Measurements from ENCODE around the gene FCMR. TPM values are rescaled to one million over a fixed set of nuclear protein-coding genes. Genes with fewer than 3 reads are reported as not detected.

Gene FCMR
- total and polyA plus RNA-seq, 10 donors, result 136 to 269 (median 235) TPM

DNA sequence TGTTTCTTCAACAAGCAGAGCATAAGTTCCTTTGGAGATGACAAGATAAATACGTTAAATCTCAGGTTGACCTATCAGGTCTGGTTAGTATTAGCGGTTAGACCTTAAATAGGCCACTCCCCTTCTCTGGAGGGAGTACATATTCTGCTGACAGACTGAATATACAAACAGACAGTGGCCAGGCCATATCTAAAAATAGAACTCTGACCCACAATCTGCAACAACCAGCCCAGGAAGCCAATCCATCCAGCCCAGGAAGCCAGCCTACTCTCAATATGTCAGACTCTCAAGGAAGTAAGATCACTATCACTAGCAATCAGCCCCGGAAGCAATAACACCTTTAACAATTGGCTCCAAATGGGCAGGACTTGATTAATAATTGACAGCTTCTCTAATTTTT lies 49.6 kb downstream of the FCMR start:
- H3K4me3 ChIP-seq, result no peak overlapping the region
- no peak for DNase-seq
- peaks cover 0 to 24% (median 10%) of the 10 kb centered on the region in 8 donors for H3K9me3 ChIP-seq
- no peaks in the 10 kb centered on the region for H3K36me3 ChIP-seq
- 78 to 96% (median 86%) methylated on average over 3 of the region's 3 CpGs for WGBS, 5 donors
- intact Hi-C loops (cut with DNase I; ENCODE audit: low total_unique reads), result no loop called here
- H3K4me1 ChIP-seq, result no peaks in the 10 kb centered on the region
- no peaks in the 10 kb centered on the region for H3K27me3 ChIP-seq (replicated peaks in 1 of 7)
- no peak for TF ChIP-seq POLR2AphosphoS5 (IDR thresholded peaks at IDR 0.05)
- TF ChIP-seq, protein P1, sequence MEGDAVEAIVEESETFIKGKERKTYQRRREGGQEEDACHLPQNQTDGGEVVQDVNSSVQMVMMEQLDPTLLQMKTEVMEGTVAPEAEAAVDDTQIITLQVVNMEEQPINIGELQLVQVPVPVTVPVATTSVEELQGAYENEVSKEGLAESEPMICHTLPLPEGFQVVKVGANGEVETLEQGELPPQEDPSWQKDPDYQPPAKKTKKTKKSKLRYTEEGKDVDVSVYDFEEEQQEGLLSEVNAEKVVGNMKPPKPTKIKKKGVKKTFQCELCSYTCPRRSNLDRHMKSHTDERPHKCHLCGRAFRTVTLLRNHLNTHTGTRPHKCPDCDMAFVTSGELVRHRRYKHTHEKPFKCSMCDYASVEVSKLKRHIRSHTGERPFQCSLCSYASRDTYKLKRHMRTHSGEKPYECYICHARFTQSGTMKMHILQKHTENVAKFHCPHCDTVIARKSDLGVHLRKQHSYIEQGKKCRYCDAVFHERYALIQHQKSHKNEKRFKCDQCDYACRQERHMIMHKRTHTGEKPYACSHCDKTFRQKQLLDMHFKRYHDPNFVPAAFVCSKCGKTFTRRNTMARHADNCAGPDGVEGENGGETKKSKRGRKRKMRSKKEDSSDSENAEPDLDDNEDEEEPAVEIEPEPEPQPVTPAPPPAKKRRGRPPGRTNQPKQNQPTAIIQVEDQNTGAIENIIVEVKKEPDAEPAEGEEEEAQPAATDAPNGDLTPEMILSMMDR (IDR thresholded peaks at IDR 0.05 in 8 of 11, conservative IDR thresholded peaks at IDR 0.05 in 3 of 11), result no peak
- no peak overlapping the region for H3K27ac ChIP-seq

DNA sequence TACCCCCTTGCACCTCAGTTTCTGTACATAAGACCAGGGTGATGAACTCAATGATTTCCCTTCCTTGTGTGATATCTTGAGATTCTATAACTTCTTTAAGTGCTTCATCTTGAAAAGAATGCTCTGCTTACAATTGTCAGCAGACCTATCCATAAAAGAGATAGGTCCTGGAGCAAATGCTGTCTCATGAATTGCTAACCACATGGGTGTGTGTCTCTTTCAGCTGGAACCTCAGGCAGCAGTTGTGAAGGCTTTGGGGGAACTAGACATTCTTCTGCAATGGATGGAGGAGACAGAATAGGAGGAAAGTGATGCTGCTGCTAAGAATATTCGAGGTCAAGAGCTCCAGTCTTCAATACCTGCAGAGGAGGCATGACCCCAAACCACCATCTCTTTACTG lies 53.5 kb downstream of the FCMR start:
- intact Hi-C loops (cut with DNase I; ENCODE audit: low total_unique reads), result no loop called here
- WGBS, 5 donors, result 52 to 78% (median 60%) methylated on average over 1 of the region's 1 CpG

DNA sequence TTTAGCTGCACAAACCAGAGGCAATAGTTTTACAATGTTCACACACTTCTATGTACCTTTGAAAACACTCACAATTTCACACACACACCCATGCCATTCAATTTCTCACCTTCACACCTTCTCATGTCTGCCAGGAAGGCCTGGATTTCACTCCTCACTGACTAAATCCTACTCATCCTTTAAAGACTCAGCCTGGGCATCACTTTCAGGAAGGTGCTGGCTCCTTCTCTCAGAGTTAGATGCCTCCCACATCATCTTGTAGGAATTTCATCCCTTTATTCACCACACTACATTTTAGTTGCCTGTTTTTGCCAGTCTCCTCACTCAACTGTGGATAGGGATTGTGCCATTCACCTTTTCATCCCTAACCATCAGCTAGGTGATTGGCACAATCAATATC lies 54.0 kb downstream of the FCMR start:
- Histone ChIP-seq H3K27ac (no peak overlapping the region), H3K4me3 (no peak overlapping the region), H3K36me3 (no peaks in the 10 kb centered on the region), H3K9me3 (peaks cover 0 to 6% (median 0%) of the 10 kb centered on the region in 8 donors), H3K4me1 (peaks cover 0 to 9% (median 0%) of the 10 kb centered on the region in 6 donors), H3K27me3 (replicated peaks in 1 of 7) (peaks cover 0 to 3% (median 0%) of the 10 kb centered on the region in 7 donors)
- intact Hi-C loops (cut with DNase I; ENCODE audit: low total_unique reads), result no loop called here
- TF ChIP-seq POLR2A (IDR thresholded peaks at IDR 0.05), result no peak
- TF ChIP-seq POLR2AphosphoS5 (IDR thresholded peaks at IDR 0.05), result no peak
- TF ChIP-seq, protein P1 (IDR thresholded peaks at IDR 0.05 in 8 of 11, conservative IDR thresholded peaks at IDR 0.05 in 3 of 11), result no peak
- DNase-seq, result no peak

More for the DNA sequence above, 53.5 kb downstream of the FCMR start:
- no peak overlapping the region for H3K4me3 ChIP-seq
- peaks cover 0 to 9% (median 0%) of the 10 kb centered on the region in 6 donors for H3K4me1 ChIP-seq
- H3K9me3 ChIP-seq, result peaks cover 0 to 6% (median 0%) of the 10 kb centered on the region in 8 donors
- H3K27ac ChIP-seq, result no peak overlapping the region
- DNase-seq, result no peak
- TF ChIP-seq POLR2AphosphoS5 (IDR thresholded peaks at IDR 0.05) (no peak), POLR2A (IDR thresholded peaks at IDR 0.05) (no peak)
- TF ChIP-seq, protein P1 (IDR thresholded peaks at IDR 0.05 in 8 of 11, conservative IDR thresholded peaks at IDR 0.05 in 3 of 11), result no peak
- peaks cover 0 to 3% (median 0%) of the 10 kb centered on the region in 7 donors for H3K27me3 ChIP-seq (replicated peaks in 1 of 7)
- H3K36me3 ChIP-seq, result no peaks in the 10 kb centered on the region

DNA sequence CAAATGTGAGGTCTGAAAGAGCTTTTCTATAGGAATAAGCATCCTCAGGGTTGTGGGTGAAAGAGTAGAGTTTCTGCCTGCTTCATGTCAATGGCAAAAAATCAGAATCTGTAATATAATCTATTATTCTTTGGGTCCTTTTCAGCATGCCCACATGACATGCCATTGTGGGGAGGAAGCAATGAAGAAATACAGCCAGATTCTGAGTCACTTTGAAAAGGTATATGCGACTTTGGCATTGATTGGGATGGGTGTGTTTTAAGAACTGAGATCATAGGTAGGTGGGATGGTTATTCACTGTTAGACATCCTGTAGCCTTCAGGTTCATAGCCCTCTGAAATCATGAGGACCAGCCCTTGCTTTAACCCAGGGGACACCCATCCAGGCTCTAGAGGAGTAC lies 54.5 kb downstream of the FCMR start:
- Histone ChIP-seq H3K27me3 (replicated peaks in 1 of 7) (peaks cover 0 to 3% (median 0%) of the 10 kb centered on the region in 7 donors), H3K4me1 (peaks cover 0 to 9% (median 0%) of the 10 kb centered on the region in 6 donors), H3K9me3 (peaks cover 0 to 3% (median 0%) of the 10 kb centered on the region in 8 donors), H3K36me3 (no peaks in the 10 kb centered on the region), H3K27ac (no peak overlapping the region), H3K4me3 (no peak overlapping the region)
- no peak for DNase-seq
- TF ChIP-seq POLR2A (IDR thresholded peaks at IDR 0.05) (no peak), POLR2AphosphoS5 (IDR thresholded peaks at IDR 0.05) (no peak)
- TF ChIP-seq, protein P1 (IDR thresholded peaks at IDR 0.05 in 8 of 11, conservative IDR thresholded peaks at IDR 0.05 in 3 of 11), result no peak
- WGBS, 5 donors, result 71 to 100% (median 89%) methylated on average over 1 of the region's 1 CpG
- intact Hi-C loops (cut with DNase I; ENCODE audit: low total_unique reads), result no loop called here
